Activated naive CD4-positive, alpha-beta T cell treated with anti-CD3 and anti-CD28 coated beads for 36 hours (primary cell): Measurements from ENCODE around the gene C1QTNF1. TPM values are rescaled to one million over a fixed set of nuclear protein-coding genes. Genes with fewer than 3 reads are reported as not detected.
A peak's percentile ranks its signal among the peaks of the same experiment; 100 is the strongest.

Experiments
- CTCF ChIA-PET: fragments of 350-600 bp; sonication (Branson Sonifier 250); formaldehyde crosslinking; loops from one replicate; lab custom pipeline; 2021; ENCODE audit warnings: antibody characterized with exemption; lab: Charles Lee
- DNase-seq: peaks from one replicate; pipeline ENCODE4 v3.0.0-alpha.2; 2020
- H3K27ac Mint-ChIP-seq: one replicate; pipeline ENCODE4 v1.8.0; 2021; ENCODE audit warnings: mild to moderate bottlenecking, mixed read lengths
- H3K27me3 Mint-ChIP-seq: one replicate; pipeline ENCODE4 v1.8.0; 2021; ENCODE audit warnings: low read depth, mixed read lengths
- H3K36me3 Mint-ChIP-seq: one replicate; pipeline ENCODE4 v1.8.0; 2021; ENCODE audit warnings: low read depth, mixed read lengths
- H3K4me1 Mint-ChIP-seq: one replicate; pipeline ENCODE4 v1.8.0; 2021; ENCODE audit warnings: low read depth, mixed read lengths
- H3K4me3 Mint-ChIP-seq: one replicate; pipeline ENCODE4 v1.8.0; 2021; ENCODE audit warnings: mild to moderate bottlenecking, moderate library complexity, mixed read lengths
- H3K9me3 Mint-ChIP-seq: one replicate; pipeline ENCODE4 v1.8.0; 2021; ENCODE audit warnings: mixed read lengths
- intact Hi-C: fragments of 100-400 bp; cut with micrococcal nuclease; formaldehyde crosslinking; loops from one replicate; pipeline ENCODE4 v1.15.1; 2023
- total RNA-seq, 2 experiments: library from RNA; stranded (reverse); gene quantifications; one replicate each; pipeline ENCODE4 v1.2.3, GENCODE V29; 2021

C1QTNF1 gene
- total RNA-seq, 2 experiments from 2014 or later = 0.14 to 0.32 TPM

DNA sequence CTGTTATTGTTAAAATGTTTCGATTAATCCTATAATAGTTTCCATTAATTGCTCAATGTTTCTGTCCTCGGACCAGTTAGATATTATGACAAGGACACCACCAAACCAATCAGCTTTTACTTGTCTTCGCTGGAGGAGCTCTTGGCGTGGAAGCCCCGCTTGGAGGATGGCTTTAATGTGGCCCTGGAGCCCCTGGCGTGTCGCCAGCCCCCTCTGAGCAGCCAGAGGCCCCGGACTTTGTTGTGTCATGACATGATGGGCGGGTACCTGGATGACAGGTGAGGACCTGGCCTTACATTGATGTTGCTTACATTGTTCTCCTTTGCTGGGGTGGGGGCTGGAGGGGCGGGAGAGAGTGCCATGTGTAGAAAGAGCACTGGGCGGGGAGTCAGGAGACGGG is 53.6 kb downstream of the C1QTNF1 start:
- intact Hi-C loops = no loop called here
- H3K4me1 Mint-ChIP-seq = peaks cover 19% of the 10 kb centered on the region
- no peak for DNase-seq
- CTCF ChIA-PET = no interaction called here
- H3K36me3 Mint-ChIP-seq = peaks cover 15% of the 10 kb centered on the region
- no peak overlapping the region for H3K4me3 Mint-ChIP-seq
- H3K27me3 Mint-ChIP-seq = no peaks in the 10 kb centered on the region
- no peaks in the 10 kb centered on the region for H3K9me3 Mint-ChIP-seq
- no peak overlapping the region for H3K27ac Mint-ChIP-seq

DNA sequence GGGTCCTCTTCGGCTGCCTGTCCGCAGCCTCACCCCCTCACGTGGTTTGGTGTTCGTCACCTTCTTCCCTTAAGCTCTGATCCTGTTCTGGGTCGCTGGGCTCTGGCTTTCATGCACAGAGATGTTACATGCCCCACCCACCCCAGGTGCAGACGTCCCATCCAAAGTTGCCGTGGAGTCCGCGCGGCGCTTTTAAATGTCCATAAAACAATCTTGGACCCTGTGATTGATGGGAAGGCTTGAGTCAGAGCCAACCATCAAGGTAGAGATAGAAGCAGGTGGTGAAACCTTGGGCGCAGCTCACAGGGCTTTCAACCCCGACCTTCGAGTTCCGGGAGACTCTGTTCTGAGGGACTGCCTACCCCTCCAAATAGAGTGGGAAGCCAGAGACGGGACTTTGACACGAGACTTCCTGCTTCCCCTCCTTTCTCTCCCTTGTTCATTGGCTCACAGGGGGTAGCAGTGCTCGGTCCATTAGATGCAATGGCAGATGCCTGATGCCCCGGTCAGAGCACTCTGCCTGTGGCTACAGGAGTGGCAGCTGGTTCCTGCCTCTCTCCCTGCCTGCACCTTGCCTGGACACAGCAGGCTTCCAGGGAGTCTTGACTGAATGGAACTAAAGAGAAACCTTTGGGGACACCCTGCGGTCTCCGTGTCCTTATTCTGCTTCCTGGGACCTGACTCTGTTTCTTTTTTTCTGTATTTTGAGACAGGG is 54.7 kb downstream of the C1QTNF1 start:
- no peaks in the 10 kb centered on the region for H3K27me3 Mint-ChIP-seq
- CTCF ChIA-PET = interaction anchor here (0.6 kb wide), 1 partner anchor 8 kb away, joined by 3 read pairs; no protein-coding TSS in a partner anchor
- no peak for DNase-seq
- intact Hi-C loops = no loop called here
- peaks cover 17% of the 10 kb centered on the region for H3K36me3 Mint-ChIP-seq
- H3K27ac Mint-ChIP-seq = no peak overlapping the region
- no peak overlapping the region for H3K4me3 Mint-ChIP-seq
- peaks cover 19% of the 10 kb centered on the region for H3K4me1 Mint-ChIP-seq
- no peaks in the 10 kb centered on the region for H3K9me3 Mint-ChIP-seq

DNA sequence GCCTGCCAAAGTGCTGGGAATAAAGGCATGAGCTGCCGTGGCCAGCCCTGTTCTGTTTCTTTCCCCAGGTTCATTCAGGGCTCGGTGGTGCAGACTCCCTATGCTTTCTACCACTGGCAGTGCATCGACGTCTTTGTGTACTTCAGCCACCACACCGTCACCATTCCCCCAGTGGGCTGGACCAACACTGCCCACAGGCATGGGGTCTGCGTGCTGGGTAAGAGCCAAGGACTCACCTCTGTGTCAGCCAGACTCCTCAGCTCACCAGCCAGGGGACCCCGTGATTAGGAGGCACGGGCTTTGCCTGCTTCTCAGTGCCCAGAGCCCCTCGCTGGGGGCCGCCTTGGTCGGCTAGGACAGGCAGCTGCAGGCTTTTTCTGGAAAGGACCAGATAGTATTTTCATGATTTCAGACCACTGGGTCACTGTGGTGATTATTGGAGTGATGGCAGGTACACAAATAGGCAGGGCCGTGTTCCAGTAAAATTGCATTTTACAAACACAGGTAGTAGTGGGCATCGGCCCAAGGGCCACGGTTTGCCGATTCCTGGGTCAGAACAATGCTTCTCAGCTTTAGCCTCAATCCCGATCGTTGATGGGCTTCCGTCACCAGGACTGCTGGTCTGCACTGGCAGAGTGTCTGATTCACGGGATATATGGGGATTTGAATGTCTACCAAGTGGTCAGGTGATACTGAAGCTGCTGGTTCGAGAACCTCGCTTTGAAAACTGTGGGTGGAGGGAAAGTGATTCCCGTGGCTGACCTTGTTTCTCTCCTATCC is 55.6 kb downstream of the C1QTNF1 start:
- CTCF ChIA-PET = no interaction called here
- no peak for DNase-seq
- peaks cover 13% of the 10 kb centered on the region for H3K4me1 Mint-ChIP-seq
- intact Hi-C loops = no loop called here
- no peaks in the 10 kb centered on the region for H3K9me3 Mint-ChIP-seq
- H3K4me3 Mint-ChIP-seq = no peak overlapping the region
- H3K36me3 Mint-ChIP-seq = peaks cover 17% of the 10 kb centered on the region
- no peaks in the 10 kb centered on the region for H3K27me3 Mint-ChIP-seq
- no peak overlapping the region for H3K27ac Mint-ChIP-seq

GRCh38 chr17:79080349-79080748 is 56.4 kb downstream of the C1QTNF1 start:
- no peak overlapping the region for H3K27ac Mint-ChIP-seq
- CTCF ChIA-PET = interaction anchor here (2.4 to 3.6 kb wide), 2 partner anchors 15 to 19 kb away, joined by 9 to 19 read pairs; no protein-coding TSS in a partner anchor
- peaks cover 12% of the 10 kb centered on the region for H3K4me1 Mint-ChIP-seq
- intact Hi-C loops = no loop called here
- no peaks in the 10 kb centered on the region for H3K9me3 Mint-ChIP-seq
- H3K4me3 Mint-ChIP-seq = no peak overlapping the region
- peaks cover 17% of the 10 kb centered on the region for H3K36me3 Mint-ChIP-seq
- no peak for DNase-seq
- no peaks in the 10 kb centered on the region for H3K27me3 Mint-ChIP-seq

DNA sequence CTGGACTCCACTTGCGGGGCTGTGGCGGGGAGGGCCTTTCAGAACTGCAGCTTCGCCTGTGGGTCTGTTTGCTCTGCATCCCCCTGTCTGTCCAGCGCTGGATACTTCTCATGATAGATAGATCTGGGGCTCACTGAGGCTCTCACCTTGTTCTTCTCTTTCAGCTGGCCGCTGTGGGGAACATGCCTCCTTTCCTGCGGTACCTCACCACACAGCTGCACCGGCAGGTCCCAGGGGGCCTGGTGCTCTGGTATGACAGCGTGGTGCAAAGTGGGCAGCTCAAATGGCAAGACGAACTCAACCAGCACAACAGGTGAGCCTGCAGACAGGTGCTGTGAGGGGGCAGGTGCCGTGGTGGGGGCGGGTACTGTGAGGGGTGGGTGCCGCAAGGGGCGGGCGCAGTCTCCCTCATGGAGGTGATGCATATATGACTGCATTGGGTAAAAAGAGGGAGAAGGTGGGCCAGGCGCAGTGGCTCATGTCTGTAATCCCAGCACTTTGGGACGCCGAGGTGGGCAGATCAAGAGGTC is 56.9 kb downstream of the C1QTNF1 start:
- no peak for DNase-seq
- CTCF ChIA-PET = interaction anchor here (1.7 to 3.6 kb wide), 3 partner anchors 16 to 24 kb away, joined by 3 to 19 read pairs (median 9); no protein-coding TSS in a partner anchor
- no peak overlapping the region for H3K27ac Mint-ChIP-seq
- intact Hi-C loops = no loop called here
- no peaks in the 10 kb centered on the region for H3K27me3 Mint-ChIP-seq
- no peak overlapping the region for H3K4me3 Mint-ChIP-seq
- H3K9me3 Mint-ChIP-seq = no peaks in the 10 kb centered on the region
- H3K4me1 Mint-ChIP-seq = peaks cover 7% of the 10 kb centered on the region
- peaks cover 17% of the 10 kb centered on the region for H3K36me3 Mint-ChIP-seq

DNA sequence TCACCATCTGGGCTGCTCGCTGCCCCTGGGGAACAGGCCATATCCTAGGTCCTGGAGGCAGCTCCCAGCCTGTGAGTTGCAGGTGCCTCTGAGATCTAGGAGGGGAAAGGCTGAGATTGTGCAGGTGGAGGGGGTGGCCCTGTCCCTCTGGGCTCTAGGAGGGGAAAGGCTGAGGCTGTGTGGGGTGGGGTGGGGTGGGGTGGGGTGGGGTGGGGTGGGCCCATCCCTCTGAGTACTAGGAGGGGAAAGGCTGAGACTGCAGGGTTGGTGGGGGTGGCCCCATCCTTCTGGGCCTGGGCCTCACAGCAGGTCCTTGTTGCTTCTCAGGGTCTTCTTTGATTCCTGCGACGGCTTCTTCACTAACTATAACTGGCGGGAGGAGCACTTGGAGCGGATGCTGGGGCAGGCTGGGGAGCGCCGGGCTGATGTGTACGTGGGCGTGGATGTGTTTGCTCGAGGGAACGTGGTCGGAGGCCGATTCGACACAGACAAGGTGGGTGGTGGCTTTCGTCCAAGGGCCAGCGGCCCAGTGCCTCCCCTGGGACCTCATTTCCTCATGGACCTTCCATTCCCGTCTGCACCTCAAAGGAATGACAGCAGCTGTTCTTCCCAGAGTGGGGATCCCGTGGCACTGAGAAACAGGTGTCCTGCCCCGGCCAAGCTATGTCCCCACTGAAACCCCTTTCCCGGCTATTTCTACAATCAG is 57.8 kb downstream of the C1QTNF1 start:
- H3K9me3 Mint-ChIP-seq = no peaks in the 10 kb centered on the region
- CTCF ChIA-PET = interaction anchor here (0.6 to 3.6 kb wide), 10 partner anchors 8 to 408 kb away, joined by 3 to 19 read pairs (median 4); no protein-coding TSS in a partner anchor
- H3K27me3 Mint-ChIP-seq = no peaks in the 10 kb centered on the region
- intact Hi-C loops = loop anchor here (2.0 kb wide), 1 partner anchor 35 kb away; no protein-coding TSS in a partner anchor
- H3K4me3 Mint-ChIP-seq = no peak overlapping the region
- H3K4me1 Mint-ChIP-seq = peaks cover 2% of the 10 kb centered on the region
- no peak for DNase-seq
- no peak overlapping the region for H3K27ac Mint-ChIP-seq
- peaks cover 20% of the 10 kb centered on the region for H3K36me3 Mint-ChIP-seq

GRCh38 chr17:79082311-79083190 is 58.6 kb downstream of the C1QTNF1 start:
- Mint-ChIP-seq H3K4me1 (peaks cover under 1% of the 10 kb centered on the region), H3K27me3 (no peaks in the 10 kb centered on the region), H3K27ac (no peak overlapping the region), H3K9me3 (no peaks in the 10 kb centered on the region), H3K36me3 (peaks cover 20% of the 10 kb centered on the region), H3K4me3 (no peak overlapping the region)
- CTCF ChIA-PET = interaction anchor here (0.7 to 3.6 kb wide), 11 partner anchors 8 to 407 kb away, joined by 3 to 19 read pairs (median 4); partner anchors contain the start of gene ENGASE
- peak; percentile 64 for DNase-seq
- intact Hi-C loops = loop anchor here (2.0 kb wide), 1 partner anchor 36 kb away; no protein-coding TSS in a partner anchor

- intact Hi-C loops = loop anchor here (2.0 kb wide), 1 partner anchor 37 kb away; no protein-coding TSS in a partner anchor
- Mint-ChIP-seq H3K4me3 (no peak overlapping the region), H3K27ac (no peak overlapping the region), H3K27me3 (no peaks in the 10 kb centered on the region), H3K4me1 (no peaks in the 10 kb centered on the region), H3K36me3 (peaks cover 20% of the 10 kb centered on the region), H3K9me3 (no peaks in the 10 kb centered on the region)
- CTCF ChIA-PET = interaction anchor here (0.7 to 3.6 kb wide), 8 partner anchors 9 to 406 kb away, joined by 3 to 19 read pairs (median 4); partner anchors contain the start of gene ENGASE
- no peak for DNase-seq
Measured at GRCh38 chr17:79083191-79083971, 59.4 kb downstream of the C1QTNF1 start.

- Mint-ChIP-seq H3K4me3 (no peak overlapping the region), H3K27me3 (no peaks in the 10 kb centered on the region), H3K36me3 (peaks cover 20% of the 10 kb centered on the region), H3K9me3 (no peaks in the 10 kb centered on the region), H3K27ac (no peak overlapping the region), H3K4me1 (no peaks in the 10 kb centered on the region)
- CTCF ChIA-PET = interaction anchor here (0.7 to 6.5 kb wide), 6 partner anchors 13 to 307 kb away, joined by 3 to 61 read pairs (median 4); no protein-coding TSS in a partner anchor
- DNase-seq = no peak
- intact Hi-C loops = no loop called here
Measured at GRCh38 chr17:79084291-79085153, 60.6 kb downstream of the C1QTNF1 start.
